ENCODE results near the gene UNC5B.

GRCh38 chr10:71268758-71269157 is 56.4 kb downstream of the UNC5B start:
- TF ChIP-seq CTCF (IDR thresholded peaks at IDR 0.05) (no peak), POLR2A (IDR thresholded peaks at IDR 0.05) (no peak)
